ELR (cell line): Measurements from ENCODE around the gene SCIN.
"Not testable (repeated sequence)": the region's sequence is repeated elsewhere in the genome, so short reads cannot be mapped to it uniquely, and the experiment has no call there.

Source experiments
- DNase-seq: peaks from one replicate; pipeline ENCODE4 v3.0.0-alpha.2; 2015; ENCODE audit warnings: low read depth

SCIN gene

GRCh38 chr7:12647364-12648219 lies 77.1 kb downstream of the SCIN start:
- DNase-seq: peak; percentile 98

GRCh38 chr7:12648704-12649261 lies 78.3 kb downstream of the SCIN start:
- DNase-seq: no peak

DNA sequence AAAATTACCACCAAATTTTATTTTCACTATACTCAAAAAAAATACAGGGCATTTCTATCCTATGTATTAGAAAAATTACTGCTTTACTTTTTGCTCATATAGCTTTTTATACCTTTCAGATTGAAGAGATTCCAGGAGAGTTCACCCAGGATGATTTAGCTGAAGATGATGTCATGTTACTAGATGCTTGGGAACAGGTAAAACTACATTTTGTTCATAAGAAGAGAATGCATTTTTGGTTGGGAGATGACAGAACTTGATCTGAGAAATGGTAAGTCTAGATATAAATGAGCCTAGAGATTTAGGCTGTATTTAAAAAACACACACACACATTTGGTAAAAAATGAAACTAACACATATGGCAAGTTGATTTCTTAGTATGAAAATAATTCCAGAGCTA lies 78.8 kb downstream of the SCIN start:
- no peak for DNase-seq

DNA sequence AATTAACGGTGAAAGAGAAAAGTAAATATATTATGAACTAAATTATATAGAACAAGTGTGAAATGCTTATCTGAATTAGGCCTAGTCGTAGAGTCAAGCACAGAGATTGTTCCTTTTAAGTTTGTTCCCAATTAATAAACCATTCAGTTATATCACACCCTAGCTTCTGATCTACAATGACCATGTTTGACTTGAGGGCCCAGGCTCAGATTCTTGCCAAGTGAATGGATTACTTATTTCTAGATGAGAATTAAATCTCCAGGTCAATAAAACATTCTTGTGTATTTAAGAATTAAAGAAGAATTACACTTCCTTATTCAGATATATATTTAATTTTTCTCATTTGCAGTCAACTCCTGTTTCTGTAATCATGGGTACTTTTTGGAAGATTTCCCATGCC lies 79.6 kb downstream of the SCIN start:
- DNase-seq: no peak

- no peak for DNase-seq
These were observed 82.6 kb downstream of the SCIN start for GRCh38 chr7:12653110-12653509.

- peak; percentile 50 for DNase-seq
These were observed 83.0 kb downstream of the SCIN start for GRCh38 chr7:12653518-12653917.

DNA sequence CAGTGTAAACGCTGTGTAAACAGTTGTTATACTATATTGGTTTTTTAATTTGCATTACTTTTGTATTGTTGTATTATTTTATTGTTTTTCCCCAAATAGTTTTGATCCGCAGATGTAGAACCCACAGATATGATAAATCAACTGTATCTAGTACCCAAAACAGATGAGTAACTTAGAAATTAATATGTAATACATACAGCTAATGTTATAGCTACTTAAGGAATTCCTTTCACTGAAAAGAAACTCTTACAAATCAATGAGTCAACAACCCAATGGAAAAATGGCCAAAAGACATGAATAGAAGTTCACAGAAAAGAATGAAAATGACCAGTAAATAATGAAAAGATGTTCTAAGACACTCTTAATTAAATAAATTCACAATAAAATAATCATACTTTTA lies 84.6 kb downstream of the SCIN start:
- peak; percentile 83 for DNase-seq

GRCh38 chr7:12660423-12660822 lies 89.9 kb downstream of the SCIN start:
- DNase-seq: peak; percentile 99

- DNase-seq: peak; percentile 33
These were observed 90.5 kb downstream of the SCIN start for GRCh38 chr7:12660986-12661385.

DNA sequence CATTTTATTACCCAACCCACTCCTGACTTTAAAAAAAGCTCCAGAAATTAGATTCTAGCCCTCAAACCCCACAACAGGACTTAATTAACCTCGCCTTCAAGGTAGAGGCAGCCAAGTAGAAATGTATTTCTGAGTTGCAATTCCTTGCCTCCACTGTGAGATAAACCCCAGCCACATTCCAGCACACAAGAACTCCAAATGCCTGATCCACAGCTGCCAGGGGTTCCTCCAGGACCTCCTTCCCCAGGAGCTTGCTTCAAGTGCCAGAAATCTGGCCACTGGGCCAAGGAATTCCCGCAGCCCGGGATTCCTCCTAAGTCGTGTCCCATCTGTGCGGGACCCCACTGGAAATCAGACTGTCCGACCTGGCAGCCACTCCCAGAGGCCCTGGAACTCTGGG lies 91.1 kb downstream of the SCIN start:
- no peak for DNase-seq

DNA sequence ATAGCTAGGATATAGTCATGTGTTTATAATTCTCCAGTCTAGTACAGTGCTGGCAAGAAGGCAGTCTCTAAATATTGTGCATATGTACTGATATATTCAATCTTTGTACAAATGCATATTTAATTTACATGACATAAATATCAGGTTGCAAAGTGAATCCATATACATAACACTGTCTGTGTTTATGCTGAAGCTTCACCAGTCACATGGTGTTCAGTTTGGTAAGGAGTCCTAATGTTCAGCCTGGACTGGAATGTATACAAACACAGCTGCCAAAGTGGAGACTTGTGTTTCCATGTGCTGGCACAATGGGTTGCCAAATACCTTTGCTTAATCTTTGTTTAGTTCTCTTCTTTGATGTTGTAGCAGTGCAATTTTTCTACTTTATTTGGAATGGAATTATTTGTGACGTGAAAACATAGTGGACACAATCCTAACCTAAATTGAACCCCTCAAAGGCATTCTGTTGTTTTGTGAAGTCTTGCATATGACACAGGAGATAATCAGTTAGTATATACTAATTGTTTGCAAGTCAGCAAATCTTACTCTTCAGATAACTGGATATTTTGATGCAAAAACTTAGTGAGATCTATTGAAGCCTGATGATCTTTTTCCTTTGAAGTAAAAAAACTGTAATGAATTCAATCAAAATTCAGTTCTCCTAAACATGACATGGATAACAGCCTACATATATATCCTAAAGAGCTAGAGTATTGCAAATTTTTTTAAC lies 99.6 kb downstream of the SCIN start:
- DNase-seq: no peak

GRCh38 chr7:12670743-12671520 lies 100.4 kb downstream of the SCIN start:
- no peak for DNase-seq

DNA sequence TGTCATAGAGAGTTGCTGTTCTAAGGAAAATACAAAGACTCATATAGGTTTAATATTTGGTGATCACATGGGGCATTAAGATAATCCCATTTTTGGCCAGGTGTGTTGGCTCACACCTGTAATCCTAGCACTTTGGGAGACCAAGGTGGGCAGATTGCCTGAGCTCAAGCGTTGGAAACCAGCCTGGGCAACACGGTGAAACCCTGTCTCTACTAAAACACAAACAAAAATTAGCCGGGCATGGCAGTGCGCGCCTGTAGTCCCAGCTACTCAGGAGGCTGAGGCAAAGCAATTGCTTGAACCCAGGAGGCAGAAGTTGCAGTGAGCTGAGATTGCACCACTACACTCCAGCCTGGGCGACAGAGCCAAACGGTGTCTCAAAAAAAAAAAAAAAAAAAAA lies 102.9 kb downstream of the SCIN start:
- not testable (repeated sequence) for DNase-seq

DNA sequence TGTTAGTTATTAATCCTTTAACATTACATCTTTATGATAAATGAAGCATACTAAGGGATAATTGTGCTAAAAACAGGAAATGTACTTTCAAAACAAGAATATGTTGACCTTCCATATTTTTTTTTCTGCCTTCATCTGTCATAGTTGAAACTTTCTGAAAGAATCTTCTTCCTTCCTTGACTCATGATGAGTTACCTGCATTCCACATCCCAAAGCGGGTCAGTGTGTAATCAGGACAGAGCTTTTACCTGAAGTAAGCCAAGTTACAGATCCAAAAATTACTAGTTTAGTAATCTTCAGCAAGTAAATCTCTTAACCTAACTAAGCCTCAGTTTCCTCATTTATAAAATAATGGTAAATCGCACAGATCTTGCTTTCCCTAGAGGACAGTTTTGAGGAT lies 103.5 kb downstream of the SCIN start:
- peak; percentile 48 for DNase-seq

GRCh38 chr7:12674861-12675260 lies 104.3 kb downstream of the SCIN start:
- DNase-seq: no peak

- peak; percentile 61 for DNase-seq
These were observed 113.4 kb downstream of the SCIN start for GRCh38 chr7:12683678-12684585.

GRCh38 chr7:12684733-12685132 lies 114.2 kb downstream of the SCIN start:
- no peak for DNase-seq

DNA sequence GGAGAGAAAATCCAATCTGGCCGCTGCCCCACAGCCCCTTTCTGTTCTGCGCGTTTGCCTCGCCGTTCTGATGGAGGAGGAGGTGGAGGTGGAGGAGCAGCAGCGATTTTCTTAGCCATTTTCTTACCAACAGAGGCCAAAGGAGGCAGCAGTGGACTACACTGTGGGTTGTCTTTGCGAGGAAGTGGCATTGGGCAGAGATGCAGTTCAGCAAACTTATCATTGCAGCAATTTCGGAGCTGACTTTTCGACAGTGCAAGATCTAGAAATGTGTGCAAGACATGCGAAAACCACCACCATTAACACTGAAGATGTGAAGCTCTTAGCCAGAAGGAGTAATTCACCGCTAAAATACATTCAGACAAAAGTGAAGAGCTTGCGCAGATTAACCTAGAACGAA lies 115.0 kb downstream of the SCIN start:
- peak; percentile 32 for DNase-seq

- peak; percentile 91 for DNase-seq
These were observed 115.8 kb downstream of the SCIN start for GRCh38 chr7:12686234-12686890.

GRCh38 chr7:12686891-12687717 lies 116.6 kb downstream of the SCIN start, which contains the start of gene ARL4A:
Gene ARL4A, plus strand, starts transcription at chr7:12687633. Its CDS starts 622 bp downstream, at chr7:12688255.
- peak; percentile 100 for DNase-seq
